Measurements from ENCODE around the gene SLC10A3. TPM values are rescaled to one million over a fixed set of nuclear protein-coding genes. Genes with fewer than 3 reads are reported as not detected.
A peak's percentile ranks its signal among the peaks of the same experiment; 100 is the strongest.

The SLC10A3 gene
- total and polyA plus RNA-seq, 5 experiments from 2014 or later = 18.2 to 42.3 (median 30.5) TPM

DNA sequence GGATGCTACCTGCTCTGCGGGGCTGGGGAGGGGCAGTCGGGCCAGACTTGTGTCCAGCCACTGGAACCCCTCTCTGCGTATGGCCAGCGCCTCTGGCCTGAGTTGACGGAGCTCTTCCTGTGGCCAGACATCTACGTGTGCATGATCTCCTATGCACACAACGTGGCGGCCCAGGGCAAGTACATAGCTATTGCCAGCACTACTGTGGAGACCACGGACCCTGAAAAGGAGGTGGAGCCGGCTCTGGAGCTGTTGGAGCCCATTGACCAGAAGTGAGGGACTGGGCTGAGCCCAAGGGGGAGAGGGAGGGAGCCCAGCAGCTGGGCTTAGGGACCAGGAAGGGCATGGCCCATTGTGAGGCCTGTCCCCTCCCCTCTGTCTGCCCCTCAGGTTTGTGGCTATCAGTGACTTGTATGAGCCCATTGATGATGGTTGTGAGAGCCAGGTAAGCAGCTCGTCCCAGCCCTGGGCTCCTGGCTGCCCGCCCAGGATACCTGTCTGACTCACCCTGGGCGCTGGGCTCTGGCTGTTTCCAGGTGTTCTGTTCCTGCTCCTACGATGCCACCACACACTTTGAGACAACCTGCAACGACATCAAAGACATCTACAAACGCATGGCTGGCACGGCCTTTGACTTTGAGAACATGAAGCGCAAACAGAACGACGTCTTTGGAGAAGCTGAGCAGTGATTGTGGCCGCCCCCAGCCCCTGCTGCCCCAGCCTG is 48.3 kb downstream of the SLC10A3 start:
- peak overlapping the region in 5 of 10 donors; percentile 17 to 85 (median 55) for H3K27ac Mint-ChIP-seq
- no peaks in the 10 kb centered on the region for H3K27me3 Mint-ChIP-seq
- POLR2A ChIA-PET = interaction anchor here (0.7 to 2.6 kb wide), 8 partner anchors 10 to 49 kb away, joined by 3 to 11 read pairs (median 6); partner anchors contain the start of genes PLXNA3 and SLC10A3
- ATAC-seq = no peak
- H3K4me3 Mint-ChIP-seq = peak overlapping the region in 3 of 10 donors; percentile 7 to 78 (median 34)
- peaks cover 0 to 12% (median 0%) of the 10 kb centered on the region in 3 donors for H3K36me3 Mint-ChIP-seq
- H3K9me3 Mint-ChIP-seq = no peaks in the 10 kb centered on the region
- H3K4me1 Mint-ChIP-seq = peaks cover 4 to 40% (median 27%) of the 10 kb centered on the region in 4 donors
- no peak for DNase-seq

- ATAC-seq = no peak
- H3K4me3 Mint-ChIP-seq = peak overlapping the region in 4 of 10 donors; percentile 11 to 78 (median 24)
- peaks cover 4 to 37% (median 27%) of the 10 kb centered on the region in 4 donors for H3K4me1 Mint-ChIP-seq
- H3K36me3 Mint-ChIP-seq = peaks cover 0 to 6% (median 0%) of the 10 kb centered on the region in 3 donors
- peak overlapping the region in 7 of 10 donors; percentile 24 to 89 (median 61) for H3K27ac Mint-ChIP-seq
- no peak for DNase-seq
- POLR2A ChIA-PET = interaction anchor here (0.6 to 2.6 kb wide), 9 partner anchors 9 to 44 kb away, joined by 3 to 11 read pairs (median 5); partner anchors contain the start of gene PLXNA3
- no peaks in the 10 kb centered on the region for H3K9me3 Mint-ChIP-seq
- H3K27me3 Mint-ChIP-seq = no peaks in the 10 kb centered on the region
Measured at GRCh38 chrX:154441564-154441963, 48.9 kb downstream of the SLC10A3 start.

- peak overlapping the region in 4 of 10 donors; percentile 43 to 53 (median 48) for H3K27ac Mint-ChIP-seq
- POLR2A ChIA-PET = interaction anchor here (0.6 to 2.9 kb wide), 9 partner anchors 8 to 45 kb away, joined by 3 to 11 read pairs (median 5); partner anchors contain the start of genes ATP6AP1, PLXNA3 and UBL4A
- H3K9me3 Mint-ChIP-seq = no peaks in the 10 kb centered on the region
Measured at GRCh38 chrX:154440623-154441357, 49.6 kb downstream of the SLC10A3 start.

GRCh38 chrX:154439841-154440240 is 50.6 kb downstream of the SLC10A3 start:
- no peak for DNase-seq
- Mint-ChIP-seq H3K27ac (peak overlapping the region in 2 of 10 donors; percentile 49 to 51), H3K9me3 (no peaks in the 10 kb centered on the region), H3K4me3 (peak overlapping the region in 1 of 10 donors; percentile 14), H3K27me3 (no peaks in the 10 kb centered on the region), H3K4me1 (peaks cover 4 to 36% (median 30%) of the 10 kb centered on the region in 4 donors), H3K36me3 (peaks cover 0 to 8% (median 0%) of the 10 kb centered on the region in 3 donors)
- ATAC-seq = no peak
- POLR2A ChIA-PET = interaction anchor here (0.6 to 2.9 kb wide), 4 partner anchors 12 to 83 kb away, joined by 3 to 8 read pairs (median 4); partner anchors contain the start of genes ATP6AP1 and UBL4A

More at GRCh38 chrX:154440623-154441357, 49.6 kb downstream of the SLC10A3 start:
- Mint-ChIP-seq H3K4me1 (peaks cover 4 to 39% (median 30%) of the 10 kb centered on the region in 4 donors), H3K36me3 (peaks cover 0 to 8% (median 0%) of the 10 kb centered on the region in 3 donors), H3K4me3 (peak overlapping the region in 1 of 10 donors; percentile 37), H3K27me3 (no peaks in the 10 kb centered on the region)
- no peak for ATAC-seq
- no peak for DNase-seq

- Mint-ChIP-seq H3K4me1 (peaks cover 4 to 33% (median 28%) of the 10 kb centered on the region in 4 donors), H3K4me3 (peak overlapping the region; percentile 68 to 91 (median 81)), H3K9me3 (no peaks in the 10 kb centered on the region), H3K36me3 (peaks cover 0 to 10% (median 0%) of the 10 kb centered on the region in 3 donors), H3K27me3 (no peaks in the 10 kb centered on the region), H3K27ac (peak overlapping the region in 9 of 10 donors; percentile 37 to 94 (median 81))
- no peak for DNase-seq
- no peak for ATAC-seq
- POLR2A ChIA-PET = interaction anchor here (0.8 to 2.9 kb wide), 6 partner anchors 9 to 61 kb away, joined by 3 to 8 read pairs (median 4); partner anchors contain the start of genes ATP6AP1, RPL10, TAFAZZIN and UBL4A
Measured at GRCh38 chrX:154437971-154438893, 52.2 kb downstream of the SLC10A3 start.

Small RNAs within 50 kb of the gene (microRNA-seq; reads per million reads assigned to microRNA genes)
- gene MIR6858 (ENCODE audit: borderline microRNAs expressed) = not detected

Other genes starting within 250 kb of the SLC10A3 start
- gene OPN1MW3, start 233.0 kb downstream of the SLC10A3 start, total RNA-seq = not detected
- not detected for gene OPN1MW3, start 233.0 kb downstream of the SLC10A3 start, polyA plus RNA-seq
- not detected for gene TEX28, start 195.5 kb downstream of the SLC10A3 start, total RNA-seq
- gene TEX28, start 195.5 kb downstream of the SLC10A3 start, polyA plus RNA-seq = not detected
- gene TKTL1, start 194.8 kb downstream of the SLC10A3 start, total RNA-seq = 1 to 10 TPM; 1.1 to 2.2 TPM
- gene TKTL1, start 194.8 kb downstream of the SLC10A3 start, polyA plus RNA-seq = 10 to 100 TPM; 38.8 to 56.4 (median 39.0) TPM
- 100 to 1,000 TPM; 613 to 633 TPM for gene FLNA, start 116.0 kb downstream of the SLC10A3 start, total RNA-seq
- 100 to 1,000 TPM; 156 to 341 (median 169) TPM for gene FLNA, start 116.0 kb downstream of the SLC10A3 start, polyA plus RNA-seq
- 10 to 100 TPM; 90.4 to 95.4 TPM for gene EMD, start 111.3 kb downstream of the SLC10A3 start, total RNA-seq
- gene EMD, start 111.3 kb downstream of the SLC10A3 start, polyA plus RNA-seq = 10 to 100 TPM; 35.5 to 37.1 (median 35.7) TPM
- gene RPL10, start 92.3 kb downstream of the SLC10A3 start, total RNA-seq = 1,000 to 10,000 TPM; 4,733 to 4,862 TPM
- 1,000 to 10,000 TPM; 5,585 to 7,081 (median 6,663) TPM for gene RPL10, start 92.3 kb downstream of the SLC10A3 start, polyA plus RNA-seq
- gene DNASE1L1, start 81.4 kb downstream of the SLC10A3 start, total RNA-seq = 10 to 100 TPM; 16.6 to 19.9 TPM
- 10 to 100 TPM; 12.7 to 15.3 (median 12.8) TPM for gene DNASE1L1, start 81.4 kb downstream of the SLC10A3 start, polyA plus RNA-seq
- gene TAFAZZIN, start 79.1 kb downstream of the SLC10A3 start, total RNA-seq = 100 to 1,000 TPM; 111 to 112 TPM
- 10 to 100 TPM; 29.3 to 39.8 (median 37.8) TPM for gene TAFAZZIN, start 79.1 kb downstream of the SLC10A3 start, polyA plus RNA-seq
- 10 to 100 TPM; 51.9 to 52.5 TPM for gene ATP6AP1, start 62.0 kb downstream of the SLC10A3 start, total RNA-seq
- 100 to 1,000 TPM in 1 of 3 donors, 10 to 100 TPM in 2; 84.7 to 111 (median 90.2) TPM for gene ATP6AP1, start 62.0 kb downstream of the SLC10A3 start, polyA plus RNA-seq
- gene GDI1, start 53.5 kb downstream of the SLC10A3 start, total RNA-seq = 100 to 1,000 TPM; 169 to 185 TPM
- 10 to 100 TPM; 18.3 to 32.1 (median 21.0) TPM for gene GDI1, start 53.5 kb downstream of the SLC10A3 start, polyA plus RNA-seq
- 10 to 100 TPM; 49.2 TPM for gene FAM50A, start 46.5 kb downstream of the SLC10A3 start, total RNA-seq
- 10 to 100 TPM; 25.1 to 45.6 (median 40.4) TPM for gene FAM50A, start 46.5 kb downstream of the SLC10A3 start, polyA plus RNA-seq
- 10 to 100 TPM; 49.5 to 50.4 TPM for gene PLXNA3, start 32.3 kb downstream of the SLC10A3 start, total RNA-seq
- under 1 TPM; 0.27 to 0.67 (median 0.36) TPM for gene PLXNA3, start 32.3 kb downstream of the SLC10A3 start, polyA plus RNA-seq
- 10 to 100 TPM; 18.6 to 23.3 TPM for gene LAGE3, start 11.3 kb downstream of the SLC10A3 start, total RNA-seq
- gene LAGE3, start 11.3 kb downstream of the SLC10A3 start, polyA plus RNA-seq = 10 to 100 TPM; 62.6 to 81.8 (median 72.7) TPM
- 10 to 100 TPM; 29.0 to 30.9 TPM for gene UBL4A, start 4.0 kb downstream of the SLC10A3 start, total RNA-seq
- gene UBL4A, start 4.0 kb downstream of the SLC10A3 start, polyA plus RNA-seq = 10 to 100 TPM; 31.1 to 51.7 (median 37.9) TPM
- gene FAM3A, start 25.6 kb upstream of the SLC10A3 start, total RNA-seq = 10 to 100 TPM; 66.0 to 69.4 TPM
- 10 to 100 TPM; 24.3 to 33.3 (median 26.0) TPM for gene FAM3A, start 25.6 kb upstream of the SLC10A3 start, polyA plus RNA-seq
- gene G6PD, start 56.2 kb upstream of the SLC10A3 start, total RNA-seq = 10 to 100 TPM; 58.1 to 59.4 TPM
- 1 to 10 TPM; 6.9 to 7.9 (median 7.1) TPM for gene G6PD, start 56.2 kb upstream of the SLC10A3 start, polyA plus RNA-seq
- 10 to 100 TPM; 45.0 to 48.2 TPM for gene IKBKG, start 57.0 kb upstream of the SLC10A3 start, total RNA-seq
- 10 to 100 TPM; 18.4 to 24.2 (median 19.4) TPM for gene IKBKG, start 57.0 kb upstream of the SLC10A3 start, polyA plus RNA-seq
- gene CTAG1A, start 94.5 kb upstream of the SLC10A3 start, total RNA-seq = not detected
- not detected for gene CTAG1A, start 94.5 kb upstream of the SLC10A3 start, polyA plus RNA-seq
- gene CTAG1B, start 128.7 kb upstream of the SLC10A3 start, total RNA-seq = not detected
- not detected for gene CTAG1B, start 128.7 kb upstream of the SLC10A3 start, polyA plus RNA-seq
- 10 to 100 TPM; 12.0 to 13.4 TPM for gene CTAG2, start 162.9 kb upstream of the SLC10A3 start, total RNA-seq
- gene CTAG2, start 162.9 kb upstream of the SLC10A3 start, polyA plus RNA-seq = not detected

Measured in naive thymus-derived CD8-positive, alpha-beta T cell (primary cell).